Measurements from ENCODE around the gene TTLL6.

DNA sequence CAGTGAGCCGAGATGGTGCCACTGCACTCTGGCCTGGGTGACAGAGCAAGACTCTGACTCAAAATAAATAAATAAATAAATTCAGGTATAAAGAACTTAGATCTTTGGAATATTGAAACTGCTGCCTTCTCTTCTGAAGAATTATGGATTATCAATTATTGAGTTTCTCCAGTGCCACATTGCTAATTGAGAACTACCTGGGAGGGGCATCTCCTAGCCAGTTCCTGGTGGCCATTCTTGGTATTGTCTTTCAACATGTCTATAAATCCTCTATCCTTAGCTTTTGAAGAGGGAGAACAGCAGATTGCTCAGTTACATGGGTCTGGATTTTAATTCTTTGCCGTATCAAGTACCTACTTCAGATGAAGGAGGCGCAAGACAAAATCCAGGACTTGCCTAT lies 43.0 kb upstream of the TTLL6 start:
- TF ChIP-seq, protein P1, sequence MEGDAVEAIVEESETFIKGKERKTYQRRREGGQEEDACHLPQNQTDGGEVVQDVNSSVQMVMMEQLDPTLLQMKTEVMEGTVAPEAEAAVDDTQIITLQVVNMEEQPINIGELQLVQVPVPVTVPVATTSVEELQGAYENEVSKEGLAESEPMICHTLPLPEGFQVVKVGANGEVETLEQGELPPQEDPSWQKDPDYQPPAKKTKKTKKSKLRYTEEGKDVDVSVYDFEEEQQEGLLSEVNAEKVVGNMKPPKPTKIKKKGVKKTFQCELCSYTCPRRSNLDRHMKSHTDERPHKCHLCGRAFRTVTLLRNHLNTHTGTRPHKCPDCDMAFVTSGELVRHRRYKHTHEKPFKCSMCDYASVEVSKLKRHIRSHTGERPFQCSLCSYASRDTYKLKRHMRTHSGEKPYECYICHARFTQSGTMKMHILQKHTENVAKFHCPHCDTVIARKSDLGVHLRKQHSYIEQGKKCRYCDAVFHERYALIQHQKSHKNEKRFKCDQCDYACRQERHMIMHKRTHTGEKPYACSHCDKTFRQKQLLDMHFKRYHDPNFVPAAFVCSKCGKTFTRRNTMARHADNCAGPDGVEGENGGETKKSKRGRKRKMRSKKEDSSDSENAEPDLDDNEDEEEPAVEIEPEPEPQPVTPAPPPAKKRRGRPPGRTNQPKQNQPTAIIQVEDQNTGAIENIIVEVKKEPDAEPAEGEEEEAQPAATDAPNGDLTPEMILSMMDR (IDR thresholded peaks at IDR 0.05; ENCODE audit: low read depth, low read length, missing input control), result no peak
- TF ChIP-seq RAD21 (IDR thresholded peaks at IDR 0.05) (no peak), YY1 (IDR thresholded peaks at IDR 0.05) (no peak), HNF4A (conservative IDR thresholded peaks at IDR 0.05) (no peak), SP1 (IDR thresholded peaks at IDR 0.05) (no peak), HNF4G (IDR thresholded peaks at IDR 0.05) (no peak), NR2F2 (IDR thresholded peaks at IDR 0.05) (no peak), JUND (IDR thresholded peaks at IDR 0.05) (no peak), RXRA (IDR thresholded peaks at IDR 0.05) (no peak)
- TF ChIP-seq, protein P2, sequence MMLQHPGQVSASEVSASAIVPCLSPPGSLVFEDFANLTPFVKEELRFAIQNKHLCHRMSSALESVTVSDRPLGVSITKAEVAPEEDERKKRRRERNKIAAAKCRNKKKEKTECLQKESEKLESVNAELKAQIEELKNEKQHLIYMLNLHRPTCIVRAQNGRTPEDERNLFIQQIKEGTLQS (IDR thresholded peaks at IDR 0.05), result no peak
